ENCODE data around the gene HHIPL1. TPM values are rescaled to one million over a fixed set of nuclear protein-coding genes. Genes with fewer than 3 reads are reported as not detected.

The HHIPL1 gene
- total and polyA plus RNA-seq, 2 experiments from 2014 or later: 0.83 to 1.2 TPM

GRCh38 chr14:99683619-99684409 is 38.9 kb downstream of the HHIPL1 start, which contains the start of gene CYP46A1:
Gene CYP46A1, plus strand, starts transcription at chr14:99684298. Its CDS starts 120 bp downstream, at chr14:99684418.
- Histone ChIP-seq H3K36me3 (no peaks in the 10 kb centered on the region), H3K27ac (peak within 1 kb of the TSS; percentile 92), H3K9me3 (ENCODE audit: low read depth) (no peaks in the 10 kb centered on the region), H3K4me3 (peak within 1 kb of the TSS; percentile 90), H3K4me1 (ENCODE audit: low read depth) (no peaks in the 10 kb centered on the region), H3K27me3 (no peaks in the 10 kb centered on the region)
- peak; percentile 100 for DNase-seq (ENCODE audit: low read depth in 1 of 2, low spot score in 1 of 2)
- no peak for TF ChIP-seq CTCF (IDR thresholded peaks at IDR 0.05; ENCODE audit: low read depth, low read length)

- Histone ChIP-seq H3K4me1 (ENCODE audit: low read depth) (no peaks in the 10 kb centered on the region), H3K27ac (peak overlapping the region; percentile 92), H3K4me3 (peak overlapping the region; percentile 73), H3K9me3 (ENCODE audit: low read depth) (no peaks in the 10 kb centered on the region), H3K27me3 (no peaks in the 10 kb centered on the region), H3K36me3 (no peaks in the 10 kb centered on the region)
- no peak for DNase-seq (ENCODE audit: low read depth in 1 of 2, low spot score in 1 of 2)
- no peak for TF ChIP-seq CTCF (IDR thresholded peaks at IDR 0.05; ENCODE audit: low read depth, low read length)
Measured at GRCh38 chr14:99684410-99684934, 39.5 kb downstream of the HHIPL1 start.

GRCh38 chr14:99685151-99685591 is 40.2 kb downstream of the HHIPL1 start:
- TF ChIP-seq CTCF (IDR thresholded peaks at IDR 0.05; ENCODE audit: low read depth, low read length): no peak
- H3K9me3 ChIP-seq (ENCODE audit: low read depth): no peaks in the 10 kb centered on the region
- peak in 1 of 2 donors; percentile 39 for DNase-seq (ENCODE audit: low read depth in 1 of 2, low spot score in 1 of 2)

GRCh38 chr14:99685596-99685995 is 40.7 kb downstream of the HHIPL1 start:
- Histone ChIP-seq H3K9me3 (ENCODE audit: low read depth) (no peaks in the 10 kb centered on the region), H3K27me3 (no peaks in the 10 kb centered on the region), H3K4me3 (no peak overlapping the region), H3K27ac (no peak overlapping the region), H3K36me3 (no peaks in the 10 kb centered on the region), H3K4me1 (ENCODE audit: low read depth) (no peaks in the 10 kb centered on the region)
- TF ChIP-seq CTCF (IDR thresholded peaks at IDR 0.05; ENCODE audit: low read depth, low read length): no peak
- no peak for DNase-seq (ENCODE audit: low read depth in 1 of 2, low spot score in 1 of 2)

More at GRCh38 chr14:99685151-99685591, 40.2 kb downstream of the HHIPL1 start:
- no peak overlapping the region for H3K4me3 ChIP-seq
- no peak overlapping the region for H3K27ac ChIP-seq
- no peaks in the 10 kb centered on the region for H3K27me3 ChIP-seq
- no peaks in the 10 kb centered on the region for H3K4me1 ChIP-seq (ENCODE audit: low read depth)
- no peaks in the 10 kb centered on the region for H3K36me3 ChIP-seq

GRCh38 chr14:99686557-99687283 is 41.8 kb downstream of the HHIPL1 start:
- H3K27ac ChIP-seq: no peak overlapping the region
- DNase-seq (ENCODE audit: low read depth in 1 of 2, low spot score in 1 of 2): no peak

More at GRCh38 chr14:99686557-99687283, 41.8 kb downstream of the HHIPL1 start:
- Histone ChIP-seq H3K36me3 (no peaks in the 10 kb centered on the region), H3K4me1 (ENCODE audit: low read depth) (no peaks in the 10 kb centered on the region), H3K9me3 (ENCODE audit: low read depth) (no peaks in the 10 kb centered on the region), H3K4me3 (no peak overlapping the region), H3K27me3 (no peaks in the 10 kb centered on the region)
- no peak for TF ChIP-seq CTCF (IDR thresholded peaks at IDR 0.05; ENCODE audit: low read depth, low read length)

All from cardiac muscle cell (in vitro differentiated cells and primary cell).